GM03348 (cell line): ENCODE data around the gene HMBS.
A peak's percentile ranks its signal among the peaks of the same experiment; 100 is the strongest.

Experiments
- DNase-seq: peaks from one replicate; pipeline ENCODE4 v3.0.0; 2012; ENCODE audit warnings: low spot score

HMBS gene

GRCh38 chr11:119067371-119068222 is 17.1 kb upstream of the HMBS start, which contains the start of gene VPS11:
Gene VPS11 (plus strand): TSS chr11:119067818. CDS start chr11:119067824, 6 bp downstream.
- peak; percentile 98 for DNase-seq

DNA sequence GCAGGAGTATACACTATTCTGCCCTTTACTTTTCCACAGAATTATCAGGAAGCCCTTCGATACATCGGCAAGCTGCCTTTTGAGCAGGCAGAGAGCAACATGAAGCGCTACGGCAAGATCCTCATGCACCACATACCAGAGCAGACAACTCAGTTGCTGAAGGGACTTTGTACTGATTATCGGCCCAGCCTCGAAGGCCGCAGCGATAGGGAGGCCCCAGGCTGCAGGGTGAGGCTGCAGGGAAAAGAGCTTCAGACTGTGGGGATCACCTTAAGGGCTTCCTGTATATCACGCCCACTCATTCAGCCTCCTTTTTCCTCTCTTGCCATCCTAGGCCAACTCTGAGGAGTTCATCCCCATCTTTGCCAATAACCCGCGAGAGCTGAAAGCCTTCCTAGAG is 6.8 kb upstream of the HMBS start:
- no peak for DNase-seq

GRCh38 chr11:119078675-119079420 is 5.8 kb upstream of the HMBS start:
- DNase-seq, result no peak

DNA sequence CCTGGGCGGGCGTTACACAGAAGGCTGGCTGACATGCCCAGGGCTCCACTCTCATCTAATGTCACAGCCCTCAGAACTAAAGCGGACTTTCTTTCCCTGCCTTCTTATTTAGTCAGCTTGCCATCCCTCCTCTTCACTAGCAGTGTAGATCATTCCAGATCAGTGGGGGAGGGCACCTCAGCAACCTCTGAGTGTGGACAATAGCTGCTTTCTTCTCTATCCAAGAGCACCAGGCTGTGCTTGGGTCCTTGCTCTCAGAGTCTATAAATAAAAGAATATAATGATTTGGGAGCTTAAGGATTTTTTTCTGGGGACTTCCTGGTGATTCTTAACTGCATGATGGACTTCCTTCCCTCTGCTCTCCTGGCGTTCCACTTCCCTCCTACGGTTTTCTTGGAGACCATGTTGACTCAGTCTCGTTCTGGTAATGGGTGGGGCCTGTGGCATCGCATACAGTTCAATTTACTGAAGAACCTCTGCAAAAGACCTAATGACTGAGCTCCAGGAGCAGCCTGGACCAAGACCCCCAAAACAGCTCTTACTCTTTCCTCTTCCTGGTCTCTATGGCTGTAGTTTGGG is 2.9 kb upstream of the HMBS start:
- DNase-seq, result no peak

DNA sequence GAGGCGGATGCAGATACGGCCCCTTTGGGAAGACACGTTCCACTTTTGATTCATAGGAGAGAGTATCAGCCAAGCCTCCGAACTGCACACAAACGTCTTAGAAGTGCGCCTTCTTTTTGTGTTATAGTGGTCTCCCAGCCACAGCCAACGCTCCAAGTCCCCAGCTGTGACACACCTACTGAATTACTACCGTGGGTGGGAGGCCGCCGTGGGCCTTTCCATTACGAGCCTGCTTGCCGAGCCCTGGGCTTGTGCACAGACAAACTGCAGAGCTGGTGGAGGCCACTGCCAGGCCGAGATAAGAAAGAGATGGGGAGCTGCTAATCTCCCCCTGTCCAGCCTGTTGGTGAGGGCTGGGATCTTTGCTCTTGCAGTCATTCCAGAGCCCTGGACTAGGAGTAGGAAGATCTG is 761 bp downstream of the HMBS start:
- peak; percentile 16 for DNase-seq

DNA sequence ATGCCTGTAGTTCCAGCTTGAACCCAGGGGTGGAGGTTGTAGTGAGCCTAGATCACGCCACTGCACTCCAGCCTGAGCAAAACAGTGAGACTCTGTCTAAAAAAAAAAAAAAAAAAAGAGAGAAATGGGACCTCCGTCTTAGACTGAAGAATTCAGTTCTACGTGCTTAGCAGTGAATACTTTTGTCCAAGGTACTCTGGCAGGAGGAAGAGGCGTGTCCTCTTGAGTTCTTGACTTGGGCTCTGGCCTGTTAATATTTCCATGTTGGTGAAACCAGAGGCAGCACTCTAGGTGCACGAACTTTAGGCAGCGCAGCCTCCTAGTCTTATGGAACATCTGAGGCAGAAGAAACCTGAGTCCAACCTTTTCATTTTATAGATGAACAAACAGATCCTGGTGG is 2.4 kb downstream of the HMBS start:
- DNase-seq, result no peak

DNA sequence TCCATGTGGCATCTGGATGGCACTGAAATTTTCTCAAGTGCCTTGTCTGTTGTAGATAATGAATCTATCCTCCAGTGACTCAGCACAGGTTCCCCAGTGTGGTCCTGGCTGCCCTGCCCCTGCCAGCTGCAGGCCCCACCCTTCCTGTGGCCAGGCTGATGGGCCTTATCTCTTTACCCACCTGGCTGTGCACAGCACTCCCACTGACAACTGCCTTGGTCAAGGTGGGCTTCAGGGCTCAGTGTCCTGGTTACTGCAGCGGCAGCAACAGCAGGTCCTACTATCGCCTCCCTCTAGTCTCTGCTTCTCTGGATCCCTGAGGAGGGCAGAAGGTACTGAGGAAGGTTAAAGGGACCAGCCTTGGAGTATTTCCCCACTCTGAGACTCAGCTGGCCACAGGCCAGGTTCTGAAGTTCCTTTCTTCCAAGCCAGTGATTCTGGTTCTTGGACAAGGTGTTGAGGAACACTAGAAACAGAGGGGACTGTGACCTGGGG is 3.1 kb downstream of the HMBS start:
- no peak for DNase-seq

GRCh38 chr11:119088406-119088805 is 3.7 kb downstream of the HMBS start:
- DNase-seq, result no peak

- DNase-seq, result no peak
Observed at GRCh38 chr11:119089319-119089718, 4.6 kb downstream of the HMBS start.

GRCh38 chr11:119091178-119091577 is 6.5 kb downstream of the HMBS start:
- DNase-seq, result no peak

DNA sequence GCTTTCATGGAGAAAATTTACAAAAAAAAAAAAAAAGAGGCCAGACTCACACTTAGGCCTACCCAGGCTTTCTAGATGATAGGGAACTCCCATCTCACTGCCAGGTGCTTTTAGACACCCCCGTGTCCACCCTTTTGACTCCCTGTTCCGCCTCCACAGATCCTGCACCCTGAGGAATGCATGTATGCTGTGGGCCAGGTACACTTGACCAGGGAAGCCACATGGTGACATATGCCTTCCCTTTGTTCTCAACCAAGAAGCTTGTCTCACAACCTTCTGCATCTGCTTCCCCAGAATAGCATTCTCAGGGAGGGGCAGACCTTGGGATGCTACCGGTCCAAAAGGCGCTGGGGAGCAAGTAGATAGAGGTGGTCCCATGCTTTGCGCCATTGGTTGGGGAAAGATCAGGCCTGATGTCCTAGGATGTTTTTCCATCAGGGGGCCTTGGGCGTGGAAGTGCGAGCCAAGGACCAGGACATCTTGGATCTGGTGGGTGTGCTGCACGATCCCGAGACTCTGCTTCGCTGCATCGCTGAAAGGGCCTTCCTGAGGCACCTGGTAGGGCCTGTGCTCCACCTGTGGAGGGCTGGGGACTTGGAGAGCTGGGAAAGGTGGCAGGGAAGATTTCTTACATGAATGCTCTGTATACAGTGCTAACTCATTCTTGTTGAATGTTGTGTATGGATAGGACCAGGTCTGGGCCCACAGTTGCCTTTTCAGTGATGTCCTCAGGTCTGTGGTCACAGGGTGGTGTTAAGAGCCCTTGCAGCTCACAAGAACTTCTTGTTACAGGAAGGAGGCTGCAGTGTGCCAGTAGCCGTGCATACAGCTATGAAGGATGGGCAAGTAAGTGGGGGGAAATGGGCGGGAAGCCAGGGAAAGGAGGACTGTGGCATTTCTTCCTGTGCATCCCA is 7.5 kb downstream of the HMBS start:
- DNase-seq, result no peak

GRCh38 chr11:119092880-119093842 is 8.5 kb downstream of the HMBS start:
- DNase-seq, result no peak

- DNase-seq, result peak; percentile 28
Observed at GRCh38 chr11:119093942-119094815, 9.5 kb downstream of the HMBS start.

- DNase-seq, result peak; percentile 82
Observed at GRCh38 chr11:119094816-119095065, 10.1 kb downstream of the HMBS start.

DNA sequence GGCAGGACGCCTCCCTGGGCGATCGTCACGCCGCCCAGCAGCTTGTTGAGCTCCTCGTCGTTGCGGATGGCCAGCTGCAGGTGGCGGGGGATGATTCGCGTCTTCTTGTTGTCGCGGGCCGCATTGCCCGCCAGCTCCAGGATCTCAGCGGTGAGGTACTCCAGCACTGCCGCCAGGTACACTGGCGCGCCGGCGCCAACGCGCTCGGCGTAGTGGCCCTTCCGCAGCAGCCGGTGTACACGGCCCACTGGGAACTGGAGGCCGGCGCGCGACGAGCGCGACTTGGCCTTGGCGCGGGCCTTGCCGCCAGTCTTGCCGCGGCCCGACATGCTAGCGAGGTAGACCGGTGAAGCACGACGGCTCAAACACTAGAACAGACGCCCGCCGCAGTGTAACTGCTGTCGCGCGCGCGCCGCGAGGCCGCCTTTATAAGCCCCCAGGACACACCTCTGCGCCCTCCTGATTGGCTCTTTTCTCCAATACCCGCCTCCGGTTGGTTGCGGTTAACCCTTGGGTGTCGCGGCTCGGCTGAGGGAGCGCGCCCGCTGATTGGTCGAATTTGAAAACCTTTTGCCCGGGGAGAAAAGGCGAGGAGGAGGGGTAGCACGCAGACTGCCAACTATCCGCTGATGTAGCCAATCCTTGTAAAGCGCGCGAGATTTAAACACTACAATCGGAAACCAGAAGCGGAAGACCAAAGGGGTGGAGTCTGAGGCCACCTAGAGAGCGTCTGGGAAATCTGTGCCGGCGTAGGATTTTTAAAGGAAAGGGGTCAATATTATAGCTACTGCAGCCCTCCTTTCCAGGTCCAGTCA is 10.6 kb downstream of the HMBS start:
- DNase-seq, result peak; percentile 99

- DNase-seq, result no peak
Observed at GRCh38 chr11:119099711-119100110, 15.0 kb downstream of the HMBS start.

DNA sequence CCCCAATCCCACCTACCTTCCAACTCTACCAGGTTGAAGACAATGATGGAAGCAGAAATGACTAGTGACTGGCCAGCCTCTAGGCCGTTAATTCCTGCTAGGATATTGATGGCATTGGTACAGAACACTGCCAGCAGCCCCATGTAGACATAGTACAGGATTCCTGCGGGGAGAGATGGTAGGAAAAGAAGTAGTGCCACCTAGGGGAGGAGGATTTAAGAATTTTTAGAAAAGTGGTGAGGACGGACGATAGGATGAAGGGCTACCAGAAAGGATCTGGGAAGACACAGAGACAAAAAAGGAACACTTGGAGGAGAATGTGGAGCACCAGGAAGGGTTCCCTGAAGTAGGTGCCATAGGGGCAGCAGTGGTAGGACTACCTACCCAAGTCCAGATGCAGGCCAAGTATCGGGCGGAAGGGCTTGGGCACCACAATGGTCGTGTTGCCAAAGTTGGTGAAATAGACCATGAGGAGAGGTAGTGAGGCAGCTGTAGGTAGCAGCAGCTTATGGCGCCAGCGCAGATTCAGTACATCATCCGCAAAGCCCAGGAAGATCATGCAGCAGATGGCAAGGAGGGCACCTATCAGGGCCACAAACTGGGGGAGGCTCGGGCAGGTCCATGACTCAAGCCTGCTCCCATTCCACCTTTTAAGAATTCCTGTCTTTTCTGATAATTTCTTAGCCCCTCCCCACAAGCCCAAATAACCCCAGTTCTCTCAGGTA is 15.7 kb downstream of the HMBS start:
- DNase-seq, result peak; percentile 52
